Raji (cell line): Measurements from ENCODE around the gene PHLDB2.

Source experiments
- POLR2A ChIP-seq: IDR thresholded peaks from 2 replicates; pipeline ENCODE4 v1.6.1; 2011; ENCODE audit warnings: low read depth, low read length, control low read depth; ENCODE audit not compliant: insufficient read depth

The PHLDB2 gene

GRCh38 chr3:111975131-111975530 is 116.1 kb downstream of the PHLDB2 start:
- TF ChIP-seq POLR2A, result no peak

- TF ChIP-seq POLR2A, result no peak
Observed at GRCh38 chr3:111976254-111976653, 117.2 kb downstream of the PHLDB2 start.

GRCh38 chr3:111978583-111979433 is 119.7 kb downstream of the PHLDB2 start, which contains the start of gene ABHD10:
ABHD10 (plus strand) TSS chr3:111979026; CDS start chr3:111979062, 36 bp downstream.
- no peak for TF ChIP-seq POLR2A

GRCh38 chr3:111979434-111980038 is 120.5 kb downstream of the PHLDB2 start:
- no peak for TF ChIP-seq POLR2A

GRCh38 chr3:111980716-111981456 is 121.8 kb downstream of the PHLDB2 start:
- no peak for TF ChIP-seq POLR2A

- TF ChIP-seq POLR2A, result no peak
Observed at GRCh38 chr3:111981457-111981763, 122.3 kb downstream of the PHLDB2 start.

GRCh38 chr3:111984636-111985298 is 125.7 kb downstream of the PHLDB2 start:
- TF ChIP-seq POLR2A, result no peak

- TF ChIP-seq POLR2A, result no peak
Observed at GRCh38 chr3:111986800-111987199, 127.7 kb downstream of the PHLDB2 start.

- TF ChIP-seq POLR2A, result no peak
Observed at GRCh38 chr3:111989061-111989678, 130.1 kb downstream of the PHLDB2 start.

GRCh38 chr3:111993038-111993437 is 134.0 kb downstream of the PHLDB2 start:
- no peak for TF ChIP-seq POLR2A

- no peak for TF ChIP-seq POLR2A
Observed at GRCh38 chr3:111998636-111999483, 139.8 kb downstream of the PHLDB2 start, which contains the start of gene TAGLN3. TAGLN3 (plus strand) TSS chr3:111998922; CDS start chr3:111999423, 501 bp downstream.

- no peak for TF ChIP-seq POLR2A
Observed at GRCh38 chr3:111999484-112000324, 140.6 kb downstream of the PHLDB2 start.

GRCh38 chr3:112000367-112000771 is 141.3 kb downstream of the PHLDB2 start:
- TF ChIP-seq POLR2A, result no peak
